Midbrain (tissue), 1 donor: ENCODE results near the gene KLHL5.
"Not testable (repeated sequence)": the region's sequence is repeated elsewhere in the genome, so short reads cannot be mapped to it uniquely, and the experiment has no call there.

Source experiments
- DNase-seq: peaks from one replicate; lab custom pipeline; 2025; lab: John Stamatoyannopoulos, UW

The KLHL5 gene

DNA sequence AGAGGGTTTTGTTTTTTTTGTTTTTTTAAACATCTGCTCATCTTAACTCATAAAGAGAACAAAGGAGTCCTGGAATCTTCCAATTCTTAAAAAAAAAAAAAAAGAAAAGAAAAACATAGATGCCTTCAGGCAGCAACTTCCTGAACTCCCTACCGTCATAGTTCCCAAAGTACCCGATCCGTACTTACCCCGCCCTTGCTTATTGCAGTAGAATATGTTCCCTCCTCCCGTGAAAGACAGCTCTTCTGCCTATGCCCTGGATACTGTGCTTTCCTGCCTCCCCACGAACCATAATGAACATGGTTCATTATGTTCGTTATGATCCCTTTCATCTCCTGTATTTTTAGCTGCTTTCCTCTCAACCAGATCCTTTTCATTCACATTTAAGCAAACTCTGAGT, 40.3 kb downstream of the KLHL5 start:
- DNase-seq, result no peak

DNA sequence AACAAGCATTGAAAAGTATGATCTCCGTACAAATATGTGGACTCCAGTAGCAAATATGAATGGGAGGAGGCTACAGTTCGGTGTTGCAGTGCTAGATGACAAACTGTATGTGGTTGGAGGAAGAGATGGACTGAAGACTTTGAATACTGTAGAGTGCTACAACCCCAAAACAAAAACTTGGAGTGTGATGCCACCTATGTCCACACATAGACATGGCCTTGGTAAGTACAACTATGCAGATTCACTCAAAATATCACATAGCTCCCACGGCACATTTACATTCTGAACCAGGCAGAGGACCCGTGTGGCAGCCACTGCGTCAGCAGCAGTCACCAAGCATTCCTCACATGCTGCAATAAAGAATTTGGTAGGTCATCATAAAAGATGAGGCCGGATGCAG, 41.3 kb downstream of the KLHL5 start:
- no peak for DNase-seq

DNA sequence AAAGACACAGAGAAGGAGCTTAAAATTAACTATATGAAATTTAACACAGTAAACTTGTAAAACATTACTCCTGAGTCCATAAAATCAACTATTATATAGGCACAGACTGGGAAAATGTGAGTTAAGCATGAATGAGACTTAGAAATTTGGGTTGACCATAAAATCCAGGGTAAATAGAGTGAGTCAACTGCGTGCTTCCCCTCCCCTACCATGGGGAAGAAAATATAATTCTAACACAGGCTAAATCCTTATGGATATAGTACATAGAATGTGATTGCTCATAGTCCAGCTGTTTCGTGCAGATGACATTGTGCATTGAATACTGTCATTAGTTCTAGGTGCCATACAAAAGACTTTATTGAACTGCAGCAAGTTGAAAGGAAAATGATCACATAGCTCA, 42.2 kb downstream of the KLHL5 start:
- no peak for DNase-seq

DNA sequence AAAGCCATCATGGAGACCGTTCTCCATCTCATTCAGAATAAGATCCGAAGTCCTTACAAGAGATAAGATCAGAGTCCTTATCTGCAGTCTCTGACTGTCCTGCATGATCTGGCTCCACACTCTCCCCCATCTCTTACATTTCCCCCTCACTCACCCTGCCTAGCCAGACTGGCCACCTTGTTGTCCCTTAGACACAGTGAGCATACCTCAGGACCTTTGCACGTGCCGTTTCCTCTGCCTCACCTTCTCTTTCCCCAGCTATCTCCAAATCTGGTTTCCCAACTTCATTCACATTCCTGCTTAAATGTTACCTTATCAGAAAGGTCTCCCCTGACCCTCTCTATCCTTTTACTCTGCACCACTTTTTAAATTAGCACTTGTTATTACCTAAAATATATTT, 44.0 kb downstream of the KLHL5 start:
- DNase-seq, result no peak

- DNase-seq, result no peak
These were observed 52.4 kb downstream of the KLHL5 start for GRCh38 chr4:39114436-39114835.

- DNase-seq, result no peak
These were observed 56.1 kb downstream of the KLHL5 start for GRCh38 chr4:39118034-39118658.

GRCh38 chr4:39120418-39120817, 58.4 kb downstream of the KLHL5 start:
- DNase-seq, result no peak

DNA sequence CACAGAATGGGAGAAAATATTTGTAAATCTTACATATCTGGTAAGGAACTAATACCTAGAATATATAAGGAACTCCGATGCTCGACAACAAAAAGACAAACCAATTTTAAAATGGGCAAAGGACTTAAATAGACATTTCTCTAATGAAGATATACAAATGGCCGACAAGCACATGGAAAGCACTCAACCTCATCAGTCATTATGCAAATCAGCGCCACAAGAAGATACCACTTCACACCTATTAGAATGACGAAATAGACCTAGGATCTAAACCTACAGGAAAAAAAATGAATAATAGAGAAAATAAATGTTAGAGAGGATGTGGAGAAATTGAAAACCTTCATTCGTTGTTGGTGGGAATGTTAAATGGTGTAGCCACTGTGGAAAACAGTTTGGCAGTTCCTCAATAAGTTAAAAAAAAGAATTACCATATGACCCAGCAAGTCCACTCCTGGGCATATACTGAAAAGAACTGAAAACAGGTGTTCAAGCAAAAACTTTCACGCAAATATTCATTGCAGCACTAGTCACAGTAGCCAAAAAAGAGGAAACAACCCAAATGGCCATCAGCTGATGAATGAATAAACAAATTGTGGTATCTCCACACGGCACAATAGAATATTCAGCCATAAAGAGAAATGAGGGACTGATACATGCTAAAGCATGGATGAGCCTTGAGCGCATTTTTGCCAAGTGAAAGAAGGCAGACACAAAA, 63.0 kb downstream of the KLHL5 start:
- no peak for DNase-seq

DNA sequence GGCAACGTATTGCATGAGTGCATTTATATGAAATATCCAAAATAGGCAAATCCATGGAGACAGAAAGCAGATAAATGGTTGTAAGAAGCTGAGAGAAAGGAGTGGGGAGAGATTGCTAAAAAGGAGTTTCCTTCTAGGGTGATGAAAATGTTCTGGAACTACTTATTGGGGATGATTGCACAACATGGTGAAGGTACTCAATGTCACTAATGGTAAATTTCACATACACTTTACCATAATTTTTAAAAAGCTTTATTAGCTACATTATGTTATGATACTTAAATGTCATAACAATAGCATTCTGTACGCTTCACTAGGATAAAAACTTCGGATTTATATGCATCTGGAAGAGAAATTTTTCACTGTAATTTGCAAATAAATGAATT, 63.6 kb downstream of the KLHL5 start:
- no peak for DNase-seq

- no peak for DNase-seq
These were observed 64.4 kb downstream of the KLHL5 start for GRCh38 chr4:39126256-39127095.

DNA sequence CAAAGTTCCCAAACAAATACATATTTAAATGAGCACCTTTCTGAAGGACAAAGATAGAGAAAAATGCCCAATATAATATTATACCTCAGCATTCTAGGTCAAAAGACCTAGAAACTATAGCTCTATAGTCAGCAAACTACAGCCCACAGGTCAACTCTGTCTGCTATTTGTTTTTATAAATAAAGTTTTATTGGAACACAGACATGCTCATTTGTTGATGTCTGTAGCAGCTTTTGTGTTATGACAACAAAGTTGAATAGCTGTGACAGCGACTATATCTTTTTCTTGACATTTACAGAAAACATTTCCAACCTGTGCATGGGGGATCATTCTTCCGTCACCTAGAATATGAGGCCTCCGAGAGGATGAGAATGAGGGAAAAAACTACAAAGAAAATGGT, 71.6 kb downstream of the KLHL5 start:
- DNase-seq, result no peak

GRCh38 chr4:39134683-39135306, 72.8 kb downstream of the KLHL5 start:
- no peak for DNase-seq

GRCh38 chr4:39138227-39138626, 76.2 kb downstream of the KLHL5 start:
- DNase-seq, result not testable (repeated sequence)

DNA sequence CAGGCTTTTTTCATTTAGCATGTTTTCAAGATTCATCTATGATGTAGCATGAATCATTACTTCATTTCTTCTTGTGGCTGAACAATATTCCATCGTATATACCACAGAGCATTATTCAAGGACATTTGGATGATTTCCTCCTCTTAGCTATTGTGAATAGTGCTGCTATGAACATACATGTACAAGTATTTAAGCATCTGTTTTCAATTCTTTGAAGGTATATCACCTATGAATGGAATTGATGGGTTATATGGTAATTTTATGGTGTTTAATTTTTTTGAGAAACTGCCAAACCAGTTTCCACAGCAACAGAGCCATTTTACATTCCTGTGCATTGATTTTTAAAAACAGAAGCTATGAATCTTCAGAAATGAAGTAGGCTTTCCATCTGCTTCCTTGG, 84.2 kb downstream of the KLHL5 start:
- no peak for DNase-seq

DNA sequence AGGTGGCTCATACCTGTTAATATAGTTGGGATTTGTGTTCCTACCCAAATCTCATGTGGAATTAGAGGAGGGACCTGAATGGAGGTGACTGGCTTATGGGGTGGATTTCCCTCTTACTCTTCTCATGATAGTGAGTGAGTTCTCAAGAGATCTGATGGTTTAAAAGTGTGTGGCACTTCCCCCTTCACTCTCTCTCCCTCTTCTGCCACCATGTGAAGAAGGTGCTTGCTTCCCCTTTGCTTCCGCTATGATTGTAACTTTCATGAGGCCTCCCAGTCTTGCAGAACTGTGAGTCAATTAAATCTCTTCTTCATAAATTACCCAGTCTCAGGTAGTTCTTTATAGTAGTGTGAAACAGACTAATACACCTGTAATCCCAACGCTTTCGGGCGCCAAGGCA, 92.0 kb downstream of the KLHL5 start:
- DNase-seq, result no peak

DNA sequence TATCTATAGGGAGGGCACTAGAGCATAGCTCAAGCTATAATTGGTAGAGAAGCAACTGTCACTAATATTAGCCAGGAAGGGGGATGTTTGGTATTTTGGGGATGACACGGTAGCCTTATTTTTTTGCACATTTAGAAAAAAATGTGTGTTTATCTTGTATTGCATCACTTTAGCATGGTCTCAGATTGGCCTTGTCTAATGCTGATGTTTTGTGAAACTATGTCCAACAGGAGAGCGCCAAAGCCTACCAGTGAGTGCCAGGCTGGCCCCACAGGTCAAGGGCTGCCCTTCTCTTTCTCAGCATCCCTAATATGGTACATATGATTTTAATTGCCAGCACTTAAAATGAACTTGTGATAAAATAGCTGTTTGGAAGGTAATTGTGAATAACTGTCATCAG, 95.5 kb downstream of the KLHL5 start:
- DNase-seq, result no peak

- DNase-seq, result no peak
These were observed 104.1 kb downstream of the KLHL5 start for GRCh38 chr4:39166177-39166576.

DNA sequence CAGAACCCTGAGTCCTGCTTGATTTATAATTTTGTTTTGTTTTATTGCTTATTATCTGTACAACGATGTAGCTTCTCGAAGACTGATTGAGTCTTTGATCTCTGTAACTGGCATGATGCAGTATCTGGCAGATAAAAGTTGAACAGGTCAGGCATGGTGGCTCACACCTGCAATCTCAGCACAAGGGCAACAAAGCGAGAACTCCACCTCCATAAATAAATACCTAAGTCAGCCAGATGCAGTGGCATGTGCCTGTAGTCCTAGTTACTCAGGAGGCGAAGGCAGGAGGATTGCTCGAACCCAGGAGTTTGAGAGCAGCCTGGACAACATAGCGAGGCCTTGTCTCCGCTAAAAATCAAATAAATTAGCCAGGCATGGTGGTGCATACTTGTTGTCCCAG, 104.6 kb downstream of the KLHL5 start:
- DNase-seq, result no peak

DNA sequence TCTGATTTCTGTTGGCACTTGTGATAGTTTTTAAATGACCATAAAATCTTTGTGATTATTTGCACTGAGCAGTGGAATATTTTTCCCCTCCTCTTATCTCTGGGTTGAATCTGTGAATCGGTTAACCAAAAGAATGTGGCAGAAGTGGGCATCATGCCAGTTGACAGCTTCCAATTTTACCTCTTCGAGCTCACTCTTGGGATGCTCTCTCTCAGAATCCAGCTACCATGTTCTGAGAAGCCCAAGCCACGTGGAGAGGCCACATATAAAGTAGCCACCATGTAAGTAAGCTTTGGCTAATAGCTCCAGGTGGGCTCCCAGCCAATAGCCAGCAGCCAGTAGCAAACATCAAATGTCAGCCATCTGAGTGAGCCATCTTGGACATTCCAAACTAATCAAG, 107.4 kb downstream of the KLHL5 start:
- no peak for DNase-seq

DNA sequence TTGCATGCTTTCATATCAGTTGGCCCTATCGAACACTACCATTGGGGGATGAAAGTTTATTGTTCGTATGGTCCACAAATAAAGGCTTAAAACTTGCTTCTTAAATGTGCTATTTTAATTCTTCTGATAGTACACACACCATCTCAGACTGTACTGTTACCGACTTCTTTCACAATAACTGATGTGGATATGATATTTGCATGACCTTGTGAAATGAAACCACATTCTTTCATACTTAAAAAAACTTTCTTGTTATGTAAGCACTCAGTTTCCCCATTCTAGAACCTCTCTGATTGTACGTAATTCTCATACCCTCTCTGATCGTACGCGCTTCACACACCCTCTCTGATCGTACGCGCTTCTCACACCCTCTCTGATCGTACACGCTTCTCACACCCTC, 108.3 kb downstream of the KLHL5 start:
- no peak for DNase-seq
